ENCODE results near the gene KPNA4.
A peak's percentile ranks its signal among the peaks of the same experiment; 100 is the strongest.
"Not testable (repeated sequence)": the region's sequence is repeated elsewhere in the genome, so short reads cannot be mapped to it uniquely, and the experiment has no call there.

Gene KPNA4

DNA sequence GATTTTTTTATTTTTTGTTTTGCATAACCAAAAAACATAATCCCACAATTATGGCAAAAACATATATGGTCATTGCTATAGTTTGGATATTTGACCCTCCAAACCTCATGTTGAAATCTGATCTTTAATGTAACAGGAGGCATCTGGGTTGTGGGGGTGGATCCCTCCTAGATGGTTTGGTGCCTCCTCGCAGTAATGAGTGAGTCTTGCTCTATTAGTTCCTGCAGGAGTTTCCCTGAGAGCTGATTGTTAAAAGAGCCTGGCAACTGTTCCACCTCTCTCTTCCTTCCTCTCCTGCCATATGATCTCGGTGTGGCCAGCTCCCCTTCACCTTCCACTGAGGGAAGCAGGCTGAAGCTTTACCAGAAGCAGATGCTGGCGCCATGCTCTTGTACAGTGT lies 82.6 kb downstream of the KPNA4 start:
- DNase-seq: no peak

DNA sequence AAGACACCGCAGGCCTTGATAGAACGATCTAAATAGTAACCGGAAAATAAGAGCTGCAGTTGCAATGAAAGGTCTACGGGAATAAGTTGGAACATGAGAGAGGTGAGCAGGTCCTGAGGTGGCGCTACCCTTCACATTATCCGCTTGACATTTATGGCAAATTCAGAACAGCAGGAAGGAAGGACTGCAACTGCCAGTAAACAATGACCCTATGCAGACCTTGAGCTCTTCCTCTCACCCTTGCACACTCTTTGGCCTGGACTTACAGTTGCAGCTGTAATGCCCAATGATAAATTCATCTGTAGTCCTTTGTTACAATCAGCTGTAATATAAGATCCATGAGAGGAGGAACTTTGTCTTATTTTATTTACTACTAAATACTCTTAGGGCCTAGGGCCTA lies 83.5 kb downstream of the KPNA4 start:
- DNase-seq: no peak

DNA sequence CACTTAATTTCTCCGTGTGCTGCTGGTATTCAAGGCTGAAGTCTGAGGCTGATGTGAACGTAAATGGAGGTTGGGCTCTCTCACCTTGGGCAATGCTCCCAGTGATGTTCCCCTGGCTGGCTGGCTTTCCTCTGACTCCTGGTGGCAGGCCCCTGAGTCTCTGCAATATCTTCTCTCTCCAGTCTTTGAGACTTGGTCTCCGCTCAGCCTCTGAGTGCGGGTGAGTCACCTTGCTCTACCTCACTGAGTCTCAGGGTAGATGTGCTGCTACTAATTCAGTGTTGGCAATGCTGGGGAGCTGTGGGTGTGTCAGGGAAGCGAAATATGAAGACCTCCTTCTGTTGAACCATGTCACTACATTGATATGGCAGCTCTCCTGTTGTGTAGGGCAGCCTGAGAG lies 84.4 kb downstream of the KPNA4 start:
- DNase-seq: peak; percentile 19

DNA sequence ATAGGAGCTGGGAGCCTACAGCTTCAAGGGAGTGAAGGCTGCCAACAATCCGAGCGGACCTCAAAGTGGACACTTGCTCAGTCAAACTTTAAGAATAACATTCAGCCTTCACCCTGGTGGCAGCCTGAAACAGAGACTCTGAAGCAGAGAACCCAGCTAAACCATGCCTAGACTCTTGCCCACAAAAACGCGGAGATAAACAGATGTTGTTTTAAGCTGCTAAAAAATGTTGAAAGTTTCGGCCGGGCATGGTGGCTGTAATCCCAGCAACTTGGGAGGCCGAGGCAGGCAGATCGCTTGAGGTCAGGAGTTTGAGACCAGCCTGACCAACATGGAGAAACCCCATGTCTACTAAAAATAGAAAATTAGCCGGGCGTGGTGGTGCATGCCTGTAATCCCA lies 86.0 kb downstream of the KPNA4 start:
- DNase-seq: no peak

DNA sequence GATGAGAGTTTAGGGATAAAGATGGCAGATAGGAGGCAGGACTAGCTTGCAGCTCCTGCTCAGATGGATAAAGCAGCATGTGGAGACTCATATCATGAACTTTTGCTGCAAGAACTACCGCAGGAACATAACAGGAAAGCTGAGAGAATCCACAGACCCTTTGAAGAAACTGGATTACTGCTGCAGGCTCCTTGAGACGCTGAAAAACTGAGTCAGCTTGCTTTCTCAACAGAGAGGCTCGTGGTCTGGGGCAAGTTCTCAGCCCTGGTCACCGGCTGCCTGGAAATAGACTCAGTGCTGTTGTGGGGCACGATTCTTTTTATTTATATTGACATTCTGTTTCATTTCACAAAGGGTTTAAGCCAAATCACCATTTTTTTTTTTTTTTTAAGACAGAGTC lies 87.0 kb downstream of the KPNA4 start:
- no peak for DNase-seq

DNA sequence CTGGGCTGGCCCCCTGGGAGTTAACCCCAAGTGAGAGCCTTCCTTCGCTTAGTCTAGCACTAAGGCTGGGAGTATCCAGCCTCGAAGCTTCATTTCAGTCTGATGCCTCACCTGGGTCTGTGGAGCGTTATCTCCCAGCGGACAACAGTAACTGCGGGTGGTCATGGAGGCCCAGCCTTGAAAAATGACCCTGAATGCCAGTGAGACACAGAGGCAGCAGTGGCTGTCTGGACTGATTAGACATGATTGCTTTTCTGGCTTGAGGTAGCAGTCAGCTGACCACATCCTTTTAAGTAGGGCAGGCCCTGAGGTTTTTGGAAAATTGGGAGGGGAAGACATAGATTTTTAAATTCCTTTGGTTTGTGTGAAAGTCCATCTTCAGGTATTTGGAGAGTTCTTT lies 87.6 kb downstream of the KPNA4 start:
- no peak for DNase-seq

DNA sequence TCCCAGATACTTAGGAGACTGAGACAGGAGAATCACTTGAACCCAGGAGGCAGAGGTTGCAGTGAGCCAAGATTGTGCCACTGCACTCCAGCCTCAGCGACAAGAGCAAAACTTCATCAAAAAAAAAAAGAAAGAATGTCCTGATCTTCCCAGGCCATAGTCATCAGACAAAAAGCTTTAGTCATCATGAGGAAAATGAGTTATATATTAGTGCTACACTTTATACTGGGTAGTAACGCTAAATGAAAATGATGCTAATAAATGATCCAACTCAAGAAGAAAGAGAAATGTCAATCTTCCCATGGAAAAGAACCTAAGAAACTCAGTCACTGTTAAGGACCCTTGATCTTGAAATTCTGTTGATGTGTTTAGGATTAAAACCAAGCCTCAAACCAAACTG lies 89.5 kb downstream of the KPNA4 start:
- DNase-seq: no peak

DNA sequence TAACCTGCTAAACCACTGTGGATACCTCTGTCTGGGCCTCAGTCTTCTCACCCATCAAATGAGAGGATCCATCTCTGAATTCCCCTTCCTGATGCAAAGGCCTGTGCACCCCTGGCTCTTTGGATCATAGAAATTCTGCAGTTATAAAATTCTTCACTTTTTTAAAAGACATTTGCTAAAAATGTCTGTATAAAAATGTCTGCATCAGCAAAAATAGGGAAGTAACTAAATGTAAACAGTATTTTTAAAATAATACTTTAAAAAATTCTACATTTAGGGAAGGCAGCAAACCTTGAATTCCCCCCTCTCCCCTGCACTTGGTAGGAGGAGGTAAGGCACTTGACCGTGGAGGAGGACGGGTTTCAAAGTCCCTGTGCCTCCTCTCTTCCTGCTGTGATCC lies 90.2 kb downstream of the KPNA4 start:
- DNase-seq: no peak

DNA sequence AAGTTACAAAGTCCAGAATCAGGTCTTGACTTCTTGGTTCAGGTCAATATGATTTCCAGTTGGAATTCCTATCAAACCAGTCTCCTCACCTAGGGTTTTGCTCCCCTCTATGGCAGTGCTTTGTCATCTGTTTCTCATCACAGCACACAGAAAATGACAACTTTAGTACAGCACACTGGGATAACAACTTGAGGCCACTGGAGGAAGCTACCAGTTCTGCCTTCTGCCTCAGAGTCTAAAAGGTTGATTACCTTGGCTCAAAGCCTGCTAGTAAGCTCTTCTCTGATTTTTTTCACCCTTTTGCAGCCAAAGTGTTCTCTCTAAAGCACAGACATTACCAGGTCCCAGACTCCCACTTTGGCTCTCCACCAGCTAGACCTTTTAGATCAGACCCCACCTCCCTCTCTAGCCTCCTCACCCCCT lies 90.9 kb downstream of the KPNA4 start:
- DNase-seq: no peak

DNA sequence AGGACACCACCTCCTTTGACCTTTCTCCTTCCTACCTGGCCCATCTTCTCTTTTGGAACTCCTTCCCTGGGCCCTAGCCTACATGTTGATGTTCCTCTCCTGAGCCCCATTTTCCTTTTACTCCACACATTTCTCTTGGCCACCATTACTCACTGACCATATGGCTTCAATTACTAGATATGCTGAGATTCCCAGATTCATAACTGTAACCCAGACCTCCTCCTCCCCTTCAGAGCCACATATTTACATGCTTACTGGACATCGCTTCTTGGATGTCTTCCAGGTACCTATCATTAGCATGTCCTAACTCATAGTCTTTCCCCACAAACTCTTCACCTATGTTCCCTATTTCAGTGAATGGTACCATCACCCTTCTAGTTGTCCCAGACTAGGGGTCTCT lies 91.4 kb downstream of the KPNA4 start:
- DNase-seq: peak; percentile 71

DNA sequence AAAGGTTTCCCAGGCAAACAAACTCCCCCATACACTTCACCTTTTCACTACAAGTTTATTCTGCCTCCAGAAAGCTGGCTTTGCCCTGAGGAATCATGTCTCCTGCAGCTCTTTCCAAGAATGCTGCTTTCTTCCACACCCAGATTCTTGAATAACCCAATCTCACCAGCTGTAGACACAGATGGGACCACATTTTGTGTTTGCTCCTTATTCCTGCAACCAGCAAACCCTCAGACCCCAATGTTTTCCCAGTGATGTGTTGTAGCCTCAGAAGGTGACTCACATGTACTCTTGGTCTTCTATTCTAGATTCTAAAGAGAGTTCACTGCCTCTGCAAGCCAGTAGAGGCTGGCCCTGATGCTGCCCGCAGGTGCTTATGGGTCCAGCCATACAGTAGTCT lies 92.2 kb downstream of the KPNA4 start:
- peak; percentile 29 for DNase-seq

DNA sequence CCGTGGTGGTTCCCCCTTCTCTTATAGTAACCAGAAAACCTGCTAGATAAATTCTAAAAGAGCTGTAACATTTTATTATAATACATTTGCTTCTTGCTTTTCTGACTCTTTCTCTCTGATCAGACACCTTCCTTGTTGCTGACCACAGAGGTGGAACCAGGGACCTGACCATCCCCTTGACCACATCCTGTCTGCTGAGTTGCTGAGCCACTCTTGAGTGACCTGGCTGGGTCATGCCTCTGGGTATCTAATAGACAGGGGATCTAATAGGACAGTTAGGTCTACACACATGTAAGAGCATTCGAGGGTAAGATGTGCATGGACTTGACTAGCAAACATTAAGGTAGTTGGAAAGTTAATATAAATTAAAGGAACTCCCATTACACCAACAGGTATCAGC lies 93.0 kb downstream of the KPNA4 start:
- DNase-seq: no peak

DNA sequence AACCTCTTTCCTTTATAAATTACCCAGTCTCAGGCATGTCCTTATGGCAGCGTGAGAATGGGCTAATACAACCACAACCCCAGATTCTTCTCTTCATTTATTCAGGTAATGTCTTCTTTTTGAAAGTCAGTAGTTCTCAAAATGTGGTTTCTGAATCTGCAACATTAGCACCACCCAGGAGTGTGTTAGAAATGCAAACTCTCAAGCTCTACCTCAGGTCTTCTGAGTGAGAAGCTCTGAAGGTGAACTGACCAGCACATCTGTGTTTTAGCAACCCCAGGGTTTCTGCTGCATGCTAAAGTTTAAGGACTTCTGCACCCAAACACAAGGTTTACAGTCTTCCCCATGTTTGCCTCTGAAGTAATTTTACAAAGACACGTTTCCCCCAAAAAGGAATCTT lies 93.5 kb downstream of the KPNA4 start:
- DNase-seq: no peak

DNA sequence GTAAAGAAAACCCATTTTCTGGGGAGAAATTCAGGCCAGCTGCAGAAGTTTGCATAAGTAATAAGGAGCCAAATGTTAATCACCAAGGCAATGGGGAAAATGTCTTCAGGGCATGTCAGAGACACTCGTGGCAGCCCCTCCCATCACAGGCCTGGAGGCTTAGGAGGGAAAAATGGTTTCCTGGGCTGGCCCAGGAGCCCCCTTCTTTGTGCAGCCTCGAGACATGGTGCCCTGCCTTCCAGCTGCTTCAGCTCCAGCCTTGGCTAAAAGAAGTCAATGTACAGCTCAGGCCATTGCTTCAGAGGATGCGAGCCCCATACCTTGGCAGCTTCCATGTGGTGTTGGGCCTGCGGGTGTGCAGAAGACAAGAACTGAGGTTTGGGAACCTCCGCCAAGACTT lies 95.2 kb downstream of the KPNA4 start:
- no peak for DNase-seq

DNA sequence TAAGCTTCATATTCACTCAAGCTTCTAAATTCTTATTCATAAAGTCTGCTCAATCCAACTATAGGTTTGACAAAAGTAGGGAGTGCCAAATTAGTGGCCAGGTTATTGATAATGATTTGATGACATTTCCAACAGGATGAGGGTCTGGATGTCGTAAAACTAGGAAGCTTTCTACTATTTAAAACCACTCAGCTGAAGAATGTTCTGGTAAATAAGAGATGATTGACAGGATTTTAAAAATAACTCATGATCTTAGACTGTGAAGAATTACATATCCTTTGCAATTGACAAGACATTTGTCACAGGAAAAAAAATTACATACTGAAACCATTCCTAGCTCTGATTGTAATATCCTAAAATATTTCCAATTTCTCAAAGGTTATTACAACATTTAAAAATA lies 100.4 kb downstream of the KPNA4 start:
- DNase-seq: no peak

DNA sequence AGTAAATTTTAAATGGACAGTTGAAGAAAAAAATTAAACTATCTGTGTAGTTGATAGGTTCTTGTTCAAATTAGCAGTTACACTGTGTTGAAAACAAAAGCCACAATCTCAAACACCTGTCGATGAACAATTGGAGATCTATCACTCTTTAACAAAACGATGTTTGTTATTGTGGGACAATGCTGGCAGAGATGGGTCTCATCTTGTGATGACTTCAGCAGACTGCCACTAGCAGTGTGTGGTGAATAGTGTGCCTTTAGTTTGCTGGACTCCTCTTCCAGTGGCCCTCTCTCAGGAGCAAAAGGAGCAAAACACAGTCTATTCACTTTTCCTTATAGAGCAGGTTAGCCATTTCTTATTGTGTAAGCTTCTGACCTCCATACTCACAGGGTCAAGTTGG lies 101.0 kb downstream of the KPNA4 start:
- no peak for DNase-seq

DNA sequence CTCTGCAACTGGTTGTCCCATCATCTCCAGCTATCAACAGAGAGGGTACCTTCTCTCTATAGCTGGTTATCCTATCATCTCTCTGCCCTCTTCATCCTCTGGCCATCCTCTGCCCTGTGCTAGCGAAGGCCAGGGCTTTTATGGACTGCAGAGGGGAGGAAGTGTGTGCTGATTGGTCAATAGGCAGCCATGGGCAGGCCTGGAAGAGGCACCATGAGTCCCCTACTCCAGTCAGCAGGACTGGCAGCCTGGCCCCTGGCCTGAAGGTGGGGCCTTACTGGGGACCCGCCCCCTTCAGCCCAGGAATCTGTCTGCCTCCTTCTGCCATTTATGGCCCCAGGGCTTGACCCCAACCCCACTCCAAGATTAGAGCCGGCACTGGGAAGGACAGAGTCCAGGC lies 105.3 kb downstream of the KPNA4 start:
- DNase-seq: no peak

DNA sequence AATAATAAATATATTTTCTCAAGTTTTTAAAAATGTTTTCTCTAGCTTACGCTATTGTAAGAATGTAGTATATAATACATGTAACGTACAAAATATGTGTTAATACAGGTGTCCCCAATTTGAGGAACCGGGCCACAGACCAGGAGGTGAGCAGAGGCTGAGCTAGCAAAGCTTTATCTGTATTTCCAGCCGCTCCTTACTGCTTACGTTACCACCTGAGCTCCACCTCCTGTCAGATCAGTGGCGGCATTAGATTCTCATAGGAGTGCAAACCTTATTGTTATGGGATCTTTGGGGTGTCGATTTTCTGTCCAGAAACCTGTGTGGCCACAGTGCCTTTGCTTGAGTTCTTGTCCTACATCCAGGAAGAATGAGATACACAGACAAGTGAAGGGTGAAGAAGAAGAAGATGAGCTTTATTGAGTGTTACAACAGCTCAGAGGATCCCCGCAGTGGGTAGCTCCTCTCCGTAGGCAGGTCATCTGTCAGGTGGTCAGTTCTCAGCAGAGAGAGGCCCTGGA lies 105.9 kb downstream of the KPNA4 start:
- DNase-seq: no peak

DNA sequence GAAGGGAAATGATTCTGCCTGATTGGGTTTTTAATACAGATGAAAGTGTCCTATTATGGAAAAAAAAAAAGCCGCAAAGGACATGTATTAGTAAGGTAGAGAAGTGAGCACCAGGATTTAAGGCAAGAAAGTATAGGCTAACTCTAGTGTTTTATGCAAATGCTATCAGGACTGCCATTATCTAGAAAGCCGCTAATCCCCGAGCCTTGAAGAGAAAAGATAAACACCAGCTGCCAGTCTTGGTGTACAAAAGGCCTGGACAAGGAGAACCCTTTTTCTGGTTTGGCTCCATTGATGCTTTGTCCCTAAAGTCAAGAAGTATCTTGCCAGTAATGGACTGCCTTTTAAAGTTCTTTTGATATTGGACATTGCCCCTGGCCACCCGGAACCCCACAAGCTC lies 107.2 kb downstream of the KPNA4 start:
- DNase-seq: no peak

DNA sequence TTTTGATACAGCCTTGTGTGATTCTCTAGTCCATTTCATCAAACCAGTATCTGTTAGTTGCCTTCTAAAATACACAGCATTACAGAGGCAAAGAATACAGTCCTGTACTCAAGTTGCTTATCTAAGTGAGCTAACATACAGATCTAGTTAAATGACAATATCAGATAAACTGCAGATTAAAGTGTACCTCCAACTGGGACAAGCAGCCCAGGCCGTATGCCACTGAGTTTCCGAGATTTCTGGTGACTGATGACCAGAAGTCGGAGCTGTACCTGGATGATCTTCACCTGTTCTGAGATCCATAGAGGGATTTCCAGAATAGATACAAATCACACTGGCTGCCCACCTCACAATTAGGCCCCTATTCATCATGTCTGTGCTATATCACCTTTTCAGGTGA lies 109.5 kb downstream of the KPNA4 start:
- DNase-seq: no peak

DNA sequence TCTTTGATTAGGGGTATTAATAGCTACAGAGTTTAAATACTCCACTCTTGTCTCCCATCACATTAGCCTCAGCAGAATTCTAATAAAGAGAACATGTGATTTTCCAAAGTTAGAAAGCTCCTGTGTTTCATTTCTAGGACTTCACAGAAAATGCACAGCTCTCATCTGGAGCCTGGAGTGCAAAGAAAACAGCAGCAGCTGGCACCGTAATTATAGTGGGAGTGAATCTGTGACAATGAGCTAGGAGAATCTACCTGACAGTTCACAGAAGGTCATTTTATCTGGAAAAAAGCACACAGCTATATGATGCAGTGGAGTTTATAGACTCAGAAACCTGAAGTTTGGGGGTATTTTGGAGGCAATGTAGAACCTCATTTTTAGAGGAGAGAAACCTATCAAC lies 110.4 kb downstream of the KPNA4 start:
- DNase-seq: no peak

DNA sequence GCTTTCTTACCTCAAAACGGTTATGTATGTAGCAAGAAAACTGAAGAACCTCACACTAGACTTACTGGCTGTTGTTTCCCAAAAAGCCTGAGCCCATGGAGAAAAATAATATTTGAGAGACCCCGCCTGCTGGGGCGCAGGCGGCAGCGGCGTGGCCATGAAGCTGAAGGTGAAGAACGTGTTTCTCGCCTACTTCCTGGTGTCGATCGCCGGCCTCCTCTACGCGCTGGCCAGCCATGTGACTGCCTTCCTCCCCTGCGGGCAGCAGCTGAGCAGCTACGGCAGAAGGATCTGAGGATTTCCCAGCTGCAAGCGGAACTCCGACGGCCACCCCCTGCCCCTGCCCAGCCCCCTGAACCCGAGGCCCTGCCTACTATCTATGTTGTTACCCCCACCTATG lies 113.1 kb downstream of the KPNA4 start:
- not testable (repeated sequence) for DNase-seq

DNA sequence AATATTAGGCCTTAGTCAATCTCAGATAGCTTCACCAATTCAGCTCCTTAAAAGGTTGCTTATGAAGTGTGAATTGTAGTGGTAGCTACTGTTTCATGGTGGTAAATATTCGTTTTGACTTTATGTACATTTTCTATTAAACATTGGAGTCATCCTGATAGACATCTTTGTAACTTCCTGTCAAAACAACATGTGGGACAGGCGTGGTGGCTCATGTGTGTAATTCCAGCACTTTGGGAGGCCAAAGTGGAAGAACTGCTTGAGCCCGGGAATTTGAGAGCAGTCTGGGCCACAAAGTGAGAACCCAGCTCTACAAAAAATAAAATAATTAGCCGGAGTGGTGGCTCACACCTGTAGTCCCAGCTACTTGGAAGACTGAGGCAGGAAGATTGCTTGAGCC lies 113.8 kb downstream of the KPNA4 start:
- no peak for DNase-seq

DNA sequence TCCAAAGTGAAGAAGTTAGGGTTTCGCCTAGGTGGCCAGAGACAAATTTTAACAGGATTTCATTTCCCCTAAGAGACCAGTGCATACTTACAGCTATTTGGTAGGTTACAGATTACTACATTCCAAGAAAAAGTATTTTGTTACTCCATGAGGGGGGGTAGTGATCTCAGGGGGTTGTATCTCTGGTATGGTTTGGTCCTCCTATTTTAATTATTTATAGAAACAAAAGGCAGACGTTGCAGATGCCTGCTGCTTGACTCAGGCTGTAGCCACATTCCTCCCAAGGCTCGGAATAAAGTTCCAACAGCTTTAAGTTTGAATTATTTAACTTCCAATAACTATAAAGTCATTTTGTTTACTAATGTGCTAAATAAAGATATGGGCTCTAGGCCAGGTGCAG lies 114.5 kb downstream of the KPNA4 start:
- DNase-seq: peak; percentile 55

DNA sequence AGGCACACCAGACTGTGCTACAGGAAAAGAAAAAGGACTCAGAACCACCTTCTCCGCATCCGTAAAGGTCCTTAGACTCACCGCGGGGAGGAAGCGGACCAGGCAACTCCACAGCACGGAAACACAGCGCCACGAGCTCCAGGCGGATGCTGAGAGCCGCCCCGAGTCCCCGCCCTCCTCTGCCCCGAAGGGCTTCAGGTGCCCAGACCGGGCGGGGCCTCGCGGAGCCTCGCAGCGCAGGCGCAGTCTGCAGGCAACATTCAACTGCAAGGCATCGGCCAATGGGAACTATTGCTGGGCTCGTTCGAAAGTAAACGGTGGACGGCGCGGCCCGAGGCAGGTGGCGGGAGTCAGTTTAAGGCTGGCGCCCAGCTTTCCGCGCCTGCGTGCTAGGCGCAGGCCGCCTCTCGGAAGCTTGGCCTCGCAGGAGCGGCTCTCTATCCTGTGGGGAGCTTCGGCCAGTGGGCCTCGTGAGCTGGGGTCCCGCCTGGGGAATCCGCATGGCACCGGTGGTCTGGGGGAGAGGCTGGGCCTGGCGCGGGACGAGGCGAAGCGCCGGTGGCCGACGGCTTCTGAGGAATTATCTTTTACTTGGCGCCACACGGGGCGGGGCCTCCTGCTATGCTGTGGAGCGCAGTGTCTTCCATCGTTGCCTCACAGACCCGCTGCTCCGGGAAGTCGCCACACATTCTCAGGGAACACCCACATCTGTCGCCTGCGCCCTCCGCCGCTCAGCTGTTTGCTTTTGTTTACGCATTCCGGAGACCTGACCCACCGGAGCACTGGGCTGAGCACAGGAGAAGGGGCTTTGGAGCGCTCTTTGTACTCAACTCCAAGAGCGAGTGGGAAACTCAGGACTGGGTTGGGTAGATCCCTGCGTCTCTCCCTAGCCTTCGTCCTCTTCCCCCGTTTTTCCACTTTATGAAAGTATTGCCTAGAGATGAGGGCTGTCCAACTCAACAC lies 115.5 kb downstream of the KPNA4 start, which contains the start of gene TRIM59:
TSS of gene TRIM59 (minus strand) at position 151 of the 963 bp plus-strand sequence. CDS start 10,603 bp downstream, outside the sequence.
- DNase-seq: peak; percentile 97

Data from NCI-H226 (cell line).